Brain microvascular endothelial cell (primary cell): ENCODE results near the gene ANKS6.

Experiments
- DNase-seq: peaks from one replicate; pipeline ENCODE4 v3.0.0-alpha.2; 2020
- H3K27ac ChIP-seq: fragments of 250-450 bp; sonication (Bioruptor Pico); 2 replicates; pipeline ENCODE4 v1.5.1; 2020; ENCODE audit warnings: mild to moderate bottlenecking, moderate library complexity
- H3K27me3 ChIP-seq: fragments of 250-450 bp; sonication (Bioruptor Pico); replicated peaks from 2 replicates; pipeline ENCODE4 v1.5.1; 2020; ENCODE audit warnings: mild to moderate bottlenecking
- H3K36me3 ChIP-seq: fragments of 250-450 bp; sonication (Bioruptor Pico); replicated peaks from 2 replicates; pipeline ENCODE4 v1.5.1; 2020; ENCODE audit warnings: mild to moderate bottlenecking
- H3K4me3 ChIP-seq: 2 replicates; pipeline ENCODE4 v1.5.1; 2011; ENCODE audit warnings: low read depth, mild to moderate bottlenecking, control low read depth, low read length, moderate library complexity
- CTCF ChIP-seq: IDR thresholded peaks from 2 replicates; pipeline ENCODE4 v1.5.1; 2011; ENCODE audit warnings: low read depth, mild to moderate bottlenecking, moderate library complexity, low read length, control low read depth, inconsistent platforms; ENCODE audit errors: missing control alignments
- in situ Hi-C: cut with HindIII; loops from 2 replicates; pipeline ENCODE4 v1.10.0; 2017; ENCODE audit warnings: low sequenced_read_pairs, low pct_ligation_motif_present

Gene ANKS6

GRCh38 chr9:98708103-98708932, 88.0 kb downstream of the ANKS6 start:
- Histone ChIP-seq H3K27ac (no peak overlapping the region), H3K36me3 (no peaks in the 10 kb centered on the region), H3K4me3 (no peak overlapping the region), H3K27me3 (peaks cover 42% of the 10 kb centered on the region)
- no peak for DNase-seq
- TF ChIP-seq CTCF: no peak
- in situ Hi-C loops: no loop called here

GRCh38 chr9:98707166-98708102, 88.9 kb downstream of the ANKS6 start:
- Histone ChIP-seq H3K4me3 (peak overlapping the region; percentile 15), H3K27ac (no peak overlapping the region), H3K36me3 (no peaks in the 10 kb centered on the region), H3K27me3 (peaks cover 42% of the 10 kb centered on the region)
- peak; percentile 85 for TF ChIP-seq CTCF
- DNase-seq: peak; percentile 52
- in situ Hi-C loops: no loop called here

- in situ Hi-C loops: no loop called here
- TF ChIP-seq CTCF: no peak
- Histone ChIP-seq H3K27ac (no peak overlapping the region), H3K36me3 (no peaks in the 10 kb centered on the region), H3K4me3 (no peak overlapping the region), H3K27me3 (peaks cover 42% of the 10 kb centered on the region)
- DNase-seq: peak; percentile 3
Observed at GRCh38 chr9:98706651-98707165, 89.6 kb downstream of the ANKS6 start.

GRCh38 chr9:98702835-98703380, 93.4 kb downstream of the ANKS6 start:
- Histone ChIP-seq H3K36me3 (no peaks in the 10 kb centered on the region), H3K27ac (no peak overlapping the region), H3K4me3 (no peak overlapping the region), H3K27me3 (peaks cover 23% of the 10 kb centered on the region)
- no peak for DNase-seq
- no peak for TF ChIP-seq CTCF
- in situ Hi-C loops: no loop called here

GRCh38 chr9:98702340-98702739, 94.0 kb downstream of the ANKS6 start:
- in situ Hi-C loops: no loop called here
- no peak overlapping the region for H3K4me3 ChIP-seq
- no peak for TF ChIP-seq CTCF

More at GRCh38 chr9:98702340-98702739, 94.0 kb downstream of the ANKS6 start:
- no peak for DNase-seq
- Histone ChIP-seq H3K36me3 (no peaks in the 10 kb centered on the region), H3K27me3 (peaks cover 17% of the 10 kb centered on the region), H3K27ac (no peak overlapping the region)
